ENCODE data around the gene BICDL1. TPM values are rescaled to one million over a fixed set of nuclear protein-coding genes. Genes with fewer than 3 reads are reported as not detected.
A peak's percentile ranks its signal among the peaks of the same experiment; 100 is the strongest.

Gene BICDL1
- total RNA-seq, 1 experiment from 2014 or later: 18.2 TPM

DNA sequence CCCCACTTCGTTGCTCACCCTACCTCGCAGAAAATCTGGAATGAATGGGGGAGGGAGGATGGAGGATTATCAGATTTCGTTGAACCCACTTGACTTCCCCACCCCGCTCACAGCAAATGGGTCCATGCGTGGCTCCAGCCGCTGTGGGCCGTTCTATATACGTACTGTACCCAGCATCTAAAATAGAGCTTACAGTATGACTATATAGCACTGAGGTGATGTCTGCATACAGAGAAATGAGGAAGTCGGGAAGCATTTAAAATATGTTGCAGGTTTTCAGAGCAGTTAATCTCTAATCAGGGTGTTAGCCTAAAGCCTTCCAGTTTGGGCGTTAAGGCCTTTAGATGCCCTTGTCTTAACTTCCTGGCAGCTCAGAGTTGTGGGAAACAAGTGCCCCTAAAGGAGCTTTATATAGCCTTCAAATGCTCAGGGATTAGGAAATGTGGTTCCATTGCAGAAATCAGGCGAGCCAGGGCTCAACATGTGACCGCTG is 1.4 kb downstream of the BICDL1 start:
- Histone ChIP-seq H3K27me3 (ENCODE audit: insufficient read depth, low read length) (no peaks in the 10 kb centered on the region), H3K4me3 (replicated peaks in 1 of 2; ENCODE audit: low read depth in 1 of 2, low read length in 2 of 2) (peak overlapping the region; percentile 42 to 61), H3K9ac (ENCODE audit: low read length) (0 out of 2 replicates have a peak overlapping the region, but pooled peaks have one; percentile 24), H4K20me1 (ENCODE audit: insufficient read depth) (no peaks in the 10 kb centered on the region), H3K36me3 (ENCODE audit: control insufficient read depth in 1 of 2, insufficient read depth in 2 of 2, low read length in 2 of 2) (no peaks in the 10 kb centered on the region), H3K27ac (ENCODE audit: low read depth, low read length) (no peak overlapping the region), H3K9me2 (ENCODE audit: insufficient read depth) (no peaks in the 10 kb centered on the region), H2AFZ (ENCODE audit: low read depth, low read length, poor library complexity, severe bottlenecking) (no peak overlapping the region), H3K4me1 (ENCODE audit: control insufficient read depth in 1 of 2, insufficient read depth in 2 of 2, low read length in 2 of 2) (peaks cover 10 to 21% of the 10 kb centered on the region in 2 experiments), H3K79me2 (ENCODE audit: insufficient read depth, low read length) (no peaks in the 10 kb centered on the region), H3K4me2 (ENCODE audit: low read length) (peak overlapping the region; percentile 86), H3K9me3 (ENCODE audit: control insufficient read depth in 1 of 2, insufficient read depth in 1 of 2, low read depth in 1 of 2, low read length in 2 of 2) (no peaks in the 10 kb centered on the region)
- RAD21 ChIA-PET (ENCODE audit: low non-redundant PET in 1 of 2, low total read pairs in 2 of 2, uncharacterized antibody in 2 of 2, unreplicated experiment in 2 of 2): interaction anchor here in 1 of 2 experiments (0.9 kb wide), 1 partner anchor 14 kb away, joined by 3 read pairs; no protein-coding TSS in a partner anchor
- BruUV-seq (replicated peaks): no TSS peak
- ATAC-seq: no peak
- POLR2A ChIA-PET: no interaction called here
- no peak for DNase-seq (ENCODE audit: low read depth, low spot score)
- intact Hi-C loops (cut with micrococcal nuclease): no loop called here
- CTCF ChIA-PET: no interaction called here
- TF ChIP-seq ELF1 (IDR thresholded peaks at IDR 0.05; ENCODE audit: borderline replicate concordance, low read depth) (no peak), EZH2 (IDR thresholded peaks at IDR 0.05) (no peak), SRF (IDR thresholded peaks at IDR 0.05; ENCODE audit: low read depth) (no peak), ZFX (IDR thresholded peaks at IDR 0.05) (no peak), CBX3 (IDR thresholded peaks at IDR 0.05; ENCODE audit: low read depth) (no peak), RAD21 (IDR thresholded peaks at IDR 0.05; ENCODE audit: low read depth) (no peak), EGR1 (IDR thresholded peaks at IDR 0.05; ENCODE audit: low read depth) (no peak), FOSL1 (IDR thresholded peaks at IDR 0.05; ENCODE audit: low read depth) (no peak), TCF7L2 (IDR thresholded peaks at IDR 0.05; ENCODE audit: borderline replicate concordance, extremely low read depth, insufficient read depth, insufficient read length) (no peak), CEBPB (IDR thresholded peaks at IDR 0.05; ENCODE audit: low read depth) (no peak), YY1 (IDR thresholded peaks at IDR 0.05; ENCODE audit: extremely low read depth, insufficient replicate concordance, low read depth, low read length) (no peak), POLR2AphosphoS5 (IDR thresholded peaks at IDR 0.05; ENCODE audit: low read depth, low read length) (no peak), SP1 (IDR thresholded peaks at IDR 0.05; ENCODE audit: low read depth) (no peak), JUND (IDR thresholded peaks at IDR 0.05) (no peak)
- TF ChIP-seq, protein P1, sequence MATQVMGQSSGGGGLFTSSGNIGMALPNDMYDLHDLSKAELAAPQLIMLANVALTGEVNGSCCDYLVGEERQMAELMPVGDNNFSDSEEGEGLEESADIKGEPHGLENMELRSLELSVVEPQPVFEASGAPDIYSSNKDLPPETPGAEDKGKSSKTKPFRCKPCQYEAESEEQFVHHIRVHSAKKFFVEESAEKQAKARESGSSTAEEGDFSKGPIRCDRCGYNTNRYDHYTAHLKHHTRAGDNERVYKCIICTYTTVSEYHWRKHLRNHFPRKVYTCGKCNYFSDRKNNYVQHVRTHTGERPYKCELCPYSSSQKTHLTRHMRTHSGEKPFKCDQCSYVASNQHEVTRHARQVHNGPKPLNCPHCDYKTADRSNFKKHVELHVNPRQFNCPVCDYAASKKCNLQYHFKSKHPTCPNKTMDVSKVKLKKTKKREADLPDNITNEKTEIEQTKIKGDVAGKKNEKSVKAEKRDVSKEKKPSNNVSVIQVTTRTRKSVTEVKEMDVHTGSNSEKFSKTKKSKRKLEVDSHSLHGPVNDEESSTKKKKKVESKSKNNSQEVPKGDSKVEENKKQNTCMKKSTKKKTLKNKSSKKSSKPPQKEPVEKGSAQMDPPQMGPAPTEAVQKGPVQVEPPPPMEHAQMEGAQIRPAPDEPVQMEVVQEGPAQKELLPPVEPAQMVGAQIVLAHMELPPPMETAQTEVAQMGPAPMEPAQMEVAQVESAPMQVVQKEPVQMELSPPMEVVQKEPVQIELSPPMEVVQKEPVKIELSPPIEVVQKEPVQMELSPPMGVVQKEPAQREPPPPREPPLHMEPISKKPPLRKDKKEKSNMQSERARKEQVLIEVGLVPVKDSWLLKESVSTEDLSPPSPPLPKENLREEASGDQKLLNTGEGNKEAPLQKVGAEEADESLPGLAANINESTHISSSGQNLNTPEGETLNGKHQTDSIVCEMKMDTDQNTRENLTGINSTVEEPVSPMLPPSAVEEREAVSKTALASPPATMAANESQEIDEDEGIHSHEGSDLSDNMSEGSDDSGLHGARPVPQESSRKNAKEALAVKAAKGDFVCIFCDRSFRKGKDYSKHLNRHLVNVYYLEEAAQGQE (IDR thresholded peaks at IDR 0.05; ENCODE audit: low read depth): no peak
- TF ChIP-seq, protein P2, sequence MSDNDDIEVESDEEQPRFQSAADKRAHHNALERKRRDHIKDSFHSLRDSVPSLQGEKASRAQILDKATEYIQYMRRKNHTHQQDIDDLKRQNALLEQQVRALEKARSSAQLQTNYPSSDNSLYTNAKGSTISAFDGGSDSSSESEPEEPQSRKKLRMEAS (IDR thresholded peaks at IDR 0.05): no peak
- TF ChIP-seq, protein P3, sequence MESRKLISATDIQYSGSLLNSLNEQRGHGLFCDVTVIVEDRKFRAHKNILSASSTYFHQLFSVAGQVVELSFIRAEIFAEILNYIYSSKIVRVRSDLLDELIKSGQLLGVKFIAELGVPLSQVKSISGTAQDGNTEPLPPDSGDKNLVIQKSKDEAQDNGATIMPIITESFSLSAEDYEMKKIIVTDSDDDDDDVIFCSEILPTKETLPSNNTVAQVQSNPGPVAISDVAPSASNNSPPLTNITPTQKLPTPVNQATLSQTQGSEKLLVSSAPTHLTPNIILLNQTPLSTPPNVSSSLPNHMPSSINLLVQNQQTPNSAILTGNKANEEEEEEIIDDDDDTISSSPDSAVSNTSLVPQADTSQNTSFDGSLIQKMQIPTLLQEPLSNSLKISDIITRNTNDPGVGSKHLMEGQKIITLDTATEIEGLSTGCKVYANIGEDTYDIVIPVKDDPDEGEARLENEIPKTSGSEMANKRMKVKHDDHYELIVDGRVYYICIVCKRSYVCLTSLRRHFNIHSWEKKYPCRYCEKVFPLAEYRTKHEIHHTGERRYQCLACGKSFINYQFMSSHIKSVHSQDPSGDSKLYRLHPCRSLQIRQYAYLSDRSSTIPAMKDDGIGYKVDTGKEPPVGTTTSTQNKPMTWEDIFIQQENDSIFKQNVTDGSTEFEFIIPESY (IDR thresholded peaks at IDR 0.05; ENCODE audit: extremely low read depth, insufficient replicate concordance, low read length): no peak
